ENCODE data around the gene EHD4.

GRCh38 chr15:41882689-41883483, 89.5 kb downstream of the EHD4 start:
- TF ChIP-seq GATA3 (IDR thresholded peaks at IDR 0.05; ENCODE audit: low read depth, low read length) = no peak
- TF ChIP-seq GATA2 (IDR thresholded peaks at IDR 0.05; ENCODE audit: low read depth, low read length) = no peak
